RCC 7860 (cell line): ENCODE results near the gene MSMO1.
"Not testable (repeated sequence)": the region's sequence is repeated elsewhere in the genome, so short reads cannot be mapped to it uniquely, and the experiment has no call there.

ENCODE experiments used
- DNase-seq: peaks from one replicate; pipeline ENCODE4 v3.0.0-alpha.2; 2015; ENCODE audit warnings: low spot score
- FAIRE-seq: peaks from 2 replicates; lab custom pipeline; 2012; peaks lifted over from hg19 to GRCh38; lab: Jason Lieb, UNC

MSMO1 gene

DNA sequence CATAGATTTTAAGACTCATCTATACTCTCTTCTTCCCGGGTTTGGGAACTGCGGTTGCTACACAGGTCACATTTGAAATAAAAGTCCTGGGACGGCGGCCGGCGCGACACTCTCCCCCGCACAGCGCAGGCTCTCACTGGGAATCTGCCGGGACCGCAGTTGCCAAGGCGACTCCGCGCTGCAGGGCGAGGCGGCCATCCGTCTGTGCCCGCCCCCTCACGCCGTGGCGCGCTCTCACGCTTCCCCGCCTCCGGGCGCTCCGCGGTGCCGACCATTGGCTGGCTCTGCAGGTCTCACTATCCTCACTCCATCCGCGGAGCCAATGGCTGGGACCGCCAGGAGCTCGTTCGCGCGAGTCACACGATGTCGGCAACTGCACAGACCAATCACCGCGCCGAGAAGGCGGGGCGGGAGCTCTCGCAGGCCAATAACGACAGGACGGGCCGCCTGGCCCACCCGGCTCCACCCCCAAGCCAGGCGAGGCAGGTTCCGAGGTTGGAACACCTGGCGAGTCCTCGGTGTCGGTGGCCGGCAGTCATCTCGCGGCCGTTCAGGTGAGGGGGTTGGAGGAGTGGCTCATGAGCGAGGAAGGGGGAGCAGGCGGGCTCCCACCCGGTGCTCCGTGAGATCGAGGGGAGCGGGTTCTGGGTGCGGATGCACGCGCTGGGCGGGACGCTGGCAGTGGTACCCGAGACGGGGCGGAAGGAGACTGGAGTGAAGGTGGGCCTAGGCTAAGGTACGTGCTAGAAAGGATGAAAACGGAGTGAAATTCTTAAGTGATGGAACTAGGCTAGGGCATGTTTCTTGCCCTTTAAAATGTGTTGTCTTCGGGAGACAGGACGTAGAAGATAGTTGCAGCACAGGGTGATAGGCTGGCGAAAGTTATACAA lies at the start of gene MSMO1:
Gene MSMO1 (plus strand): TSS at position 459 of the 890 bp plus-strand sequence. CDS start 5,702 bp downstream, outside the sequence.
- peak; percentile 53 for FAIRE-seq

DNA sequence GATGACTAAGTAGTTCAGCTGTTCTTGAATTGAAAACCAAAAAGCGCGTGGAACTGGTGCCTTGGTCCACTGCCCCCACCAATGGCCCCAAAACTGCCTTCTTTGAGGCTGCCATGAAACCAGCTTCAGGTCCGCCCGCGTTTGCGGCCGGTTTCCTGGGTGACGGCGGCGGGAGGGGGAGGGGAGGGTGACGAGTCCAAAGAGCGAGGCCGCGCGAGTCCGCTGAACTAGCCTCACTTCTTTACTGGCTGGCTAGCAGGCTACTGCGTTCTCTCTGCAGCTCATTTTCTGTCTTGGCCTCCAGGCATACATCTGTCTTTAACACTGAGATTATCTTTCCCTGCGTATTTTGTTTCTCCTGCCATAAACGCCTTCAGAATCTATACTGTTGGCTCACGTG lies 47.9 kb upstream of the MSMO1 start:
- not testable (repeated sequence) for DNase-seq, FAIRE-seq

More for the DNA sequence above, at the start of gene MSMO1:
- DNase-seq: peak; percentile 94

DNA sequence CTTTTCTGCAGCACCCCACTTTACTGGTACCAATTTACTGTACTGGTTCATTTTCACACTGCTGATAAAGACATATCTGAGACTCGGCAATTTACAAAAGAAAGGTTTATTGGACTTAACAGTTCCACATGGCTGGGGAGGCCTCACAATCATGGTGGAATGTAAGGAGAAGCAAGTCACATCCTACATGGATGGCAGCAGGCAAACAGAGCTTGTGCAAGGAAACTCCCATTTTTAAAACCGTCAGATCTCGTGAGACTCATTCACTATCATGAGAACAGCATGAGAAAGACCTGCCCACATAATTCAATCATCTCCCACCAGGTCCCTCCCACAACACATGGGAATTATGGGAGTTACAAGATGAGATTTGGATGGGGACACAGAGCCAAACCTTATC lies 42.8 kb upstream of the MSMO1 start:
- not testable (repeated sequence) for FAIRE-seq, DNase-seq

DNA sequence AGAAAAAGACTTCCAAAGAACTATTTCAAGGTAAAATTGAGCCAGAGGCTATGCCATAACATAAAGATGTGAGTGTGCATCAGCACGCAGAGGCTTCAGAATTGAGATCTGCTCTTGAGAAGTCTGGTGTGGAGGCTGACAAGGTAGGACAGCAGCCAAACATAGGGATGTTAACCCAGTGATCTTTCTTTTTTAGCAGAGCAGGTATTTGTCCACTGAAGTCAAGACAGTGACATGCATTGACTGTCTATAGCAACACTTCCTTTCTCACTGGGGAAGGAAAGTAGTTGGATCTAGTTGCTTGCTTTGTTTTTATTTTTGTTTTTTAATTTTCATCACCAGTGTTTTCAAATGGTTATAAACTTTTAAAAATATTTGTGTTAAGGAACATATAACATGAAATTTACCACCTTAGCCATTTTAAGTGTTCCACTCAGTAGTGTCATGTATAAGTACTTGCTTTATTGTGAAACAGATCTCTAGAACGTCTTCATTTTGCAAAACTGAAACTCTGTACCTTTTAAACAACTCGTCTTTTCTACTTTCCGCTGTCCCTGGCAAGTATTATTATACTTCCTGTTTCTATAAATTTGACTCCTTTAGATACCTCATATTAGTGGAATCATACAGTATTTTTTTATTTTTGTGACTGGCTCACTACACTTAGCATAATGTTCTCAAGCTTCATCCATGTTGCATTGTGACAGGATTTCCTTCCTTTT lies 40.7 kb upstream of the MSMO1 start:
- DNase-seq, FAIRE-seq: not testable (repeated sequence)

DNA sequence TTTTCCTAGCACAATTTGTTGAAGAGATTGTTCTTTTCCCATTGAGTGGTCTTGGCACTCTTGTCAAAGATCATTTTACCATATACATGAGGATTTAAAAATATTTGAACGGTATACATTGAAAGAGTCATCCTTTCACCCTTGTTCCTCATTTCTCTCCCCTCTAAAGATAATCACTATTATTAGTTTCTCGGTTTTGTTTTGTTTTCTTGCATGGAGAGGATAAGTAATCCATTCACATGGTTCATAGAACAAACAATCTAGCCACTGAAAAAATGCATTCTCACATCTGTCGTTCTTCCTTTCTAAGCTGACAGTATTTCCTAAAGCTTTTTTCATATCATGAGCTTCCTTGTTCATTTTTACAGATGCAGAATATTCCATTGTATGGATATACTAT lies 39.2 kb upstream of the MSMO1 start:
- FAIRE-seq: no peak
- DNase-seq: no peak

DNA sequence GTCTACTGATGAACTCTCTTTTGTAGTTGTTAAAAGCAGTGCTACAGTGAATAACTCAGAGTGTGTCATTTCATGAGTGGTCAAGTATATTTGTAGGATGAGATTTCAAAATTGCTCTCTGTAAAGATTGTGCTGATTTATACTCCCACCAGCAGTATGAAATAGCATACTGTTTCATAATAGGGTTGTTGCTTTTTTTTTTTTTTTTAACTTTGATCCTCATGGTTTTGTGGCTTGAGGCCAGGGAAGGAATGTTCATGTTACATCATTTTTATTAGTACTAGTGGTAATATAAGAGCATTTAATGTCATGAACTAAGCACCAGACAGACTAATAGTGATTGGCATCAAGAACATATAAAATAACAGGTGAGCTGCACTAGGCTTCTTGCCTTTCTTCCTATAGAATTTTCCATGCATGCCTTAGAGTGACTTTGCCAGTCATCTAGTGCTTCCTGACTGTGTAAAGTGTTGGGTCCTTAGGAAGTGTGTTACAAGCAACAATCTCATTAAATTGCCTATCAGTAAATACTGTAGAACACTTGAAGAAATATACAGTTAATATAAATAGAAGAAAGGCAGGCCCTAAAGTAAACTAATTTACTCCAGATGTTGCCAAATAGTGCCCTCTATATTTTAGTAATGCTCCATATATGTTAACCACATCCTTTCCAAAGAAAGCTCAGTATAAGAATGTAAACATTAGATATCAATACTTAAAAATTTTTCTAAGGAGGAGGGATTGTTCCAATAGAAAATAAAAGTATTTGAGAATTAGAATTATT lies 38.6 kb upstream of the MSMO1 start:
- FAIRE-seq: no peak

DNA sequence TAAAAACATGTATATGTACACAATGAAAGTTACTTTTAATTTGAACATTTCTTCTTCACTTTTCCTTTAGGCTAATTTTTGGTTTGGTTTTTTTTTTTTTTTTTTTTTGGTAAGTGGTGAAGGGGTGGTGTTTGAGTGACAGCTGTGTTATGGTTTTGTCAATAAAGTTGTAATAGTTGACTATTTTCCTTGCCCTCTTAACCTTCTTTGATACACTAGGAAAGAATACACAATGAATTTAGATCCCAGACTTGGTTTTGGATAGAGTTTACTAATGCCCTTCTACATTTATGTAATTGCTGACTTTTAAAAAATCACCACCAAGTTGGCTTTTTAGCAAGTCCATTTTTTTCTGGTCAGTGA lies 38.1 kb upstream of the MSMO1 start:
- DNase-seq: no peak
- FAIRE-seq: no peak

More for the DNA sequence above, 38.6 kb upstream of the MSMO1 start:
- no peak for DNase-seq

DNA sequence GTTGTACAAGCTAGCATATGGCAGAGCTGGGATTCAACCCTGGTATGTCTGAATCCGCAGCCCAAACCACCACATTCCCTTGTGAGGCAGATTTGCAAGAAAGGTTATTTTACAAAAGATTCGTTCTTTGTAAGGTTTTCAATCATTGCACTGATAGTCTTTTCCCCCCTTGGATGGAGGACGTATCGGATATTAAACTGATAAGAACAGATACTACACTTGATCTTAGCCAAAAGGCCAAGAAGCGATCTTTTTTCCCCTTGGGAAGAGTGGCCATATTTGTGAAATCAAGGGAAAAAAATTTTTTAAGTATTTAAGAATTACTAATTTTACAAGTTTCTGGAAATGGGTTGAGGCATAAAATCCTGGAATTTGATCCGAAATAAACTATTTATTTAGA lies 34.4 kb upstream of the MSMO1 start:
- no peak for FAIRE-seq
- no peak for DNase-seq

DNA sequence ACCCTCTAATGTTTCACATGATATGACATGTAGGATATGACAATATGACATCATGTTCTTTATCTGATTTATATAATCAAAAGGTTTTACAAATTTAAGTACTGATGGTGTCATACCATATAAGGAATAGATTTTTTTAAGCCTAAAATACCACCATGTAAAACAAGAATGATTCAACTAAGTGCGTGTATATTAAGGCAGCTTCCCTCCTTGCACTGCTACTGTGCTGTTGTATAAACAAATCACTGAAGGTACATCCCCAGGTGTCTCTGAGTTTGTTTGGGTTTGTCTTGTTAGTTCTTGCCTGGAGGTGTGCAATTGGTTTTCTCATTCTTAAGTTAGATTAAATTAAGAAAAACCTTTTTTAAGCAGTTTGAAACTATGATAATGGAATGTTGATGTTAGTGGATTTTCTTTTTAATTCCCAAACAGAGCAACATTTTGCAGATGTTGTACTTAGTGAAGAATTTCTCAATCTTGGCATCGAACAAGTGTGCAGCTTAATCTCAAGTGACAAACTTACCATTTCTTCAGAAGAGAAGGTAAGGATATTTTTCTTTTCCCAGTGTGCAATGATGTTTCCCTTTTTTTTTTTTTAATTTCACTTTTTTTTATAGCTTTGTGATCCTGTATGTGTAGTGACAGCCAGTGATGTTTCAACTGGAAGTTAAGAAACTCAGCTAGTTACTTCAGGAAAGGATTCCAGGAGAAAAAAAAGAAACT lies 33.4 kb upstream of the MSMO1 start:
- FAIRE-seq: no peak
- DNase-seq: no peak

DNA sequence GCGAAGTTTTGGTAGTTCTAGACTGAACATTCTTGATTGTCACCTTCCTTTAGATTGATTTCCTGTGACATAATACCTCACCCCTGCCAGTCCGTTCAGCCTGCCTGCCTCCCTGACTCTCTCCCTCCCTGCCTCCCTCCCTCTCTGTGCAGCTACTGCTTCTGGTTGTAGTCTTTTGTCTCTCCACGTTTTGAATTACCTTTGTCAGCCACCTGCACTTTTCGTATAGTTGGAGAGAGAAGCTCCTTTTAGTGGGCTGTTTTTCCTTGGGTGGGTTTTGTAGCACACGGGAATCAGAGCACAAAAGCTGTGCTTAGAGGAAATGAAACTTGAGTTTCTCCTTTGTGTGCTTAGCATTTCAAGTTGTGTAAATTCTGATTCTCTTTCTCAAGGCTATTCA lies 32.6 kb upstream of the MSMO1 start:
- no peak for DNase-seq
- no peak for FAIRE-seq

DNA sequence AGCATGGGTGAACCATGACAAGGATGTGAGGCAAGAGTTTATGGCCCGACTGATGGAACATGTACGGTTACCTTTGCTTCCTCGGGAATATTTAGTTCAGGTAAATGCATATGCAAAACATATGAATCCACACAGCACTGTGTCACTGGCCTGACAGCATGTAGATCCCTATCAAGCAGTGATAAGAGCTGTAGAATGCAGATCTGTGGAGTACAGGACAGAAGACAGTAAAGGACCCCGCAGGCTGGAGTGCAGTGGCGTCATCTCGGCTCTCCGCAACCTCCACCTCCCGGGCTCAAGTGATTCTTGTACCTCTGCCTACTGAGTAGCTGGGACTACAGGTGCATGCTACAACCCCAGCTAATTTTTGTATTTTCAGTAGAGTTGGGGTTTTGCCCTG lies 29.8 kb upstream of the MSMO1 start:
- FAIRE-seq (no peak), DNase-seq (no peak)

DNA sequence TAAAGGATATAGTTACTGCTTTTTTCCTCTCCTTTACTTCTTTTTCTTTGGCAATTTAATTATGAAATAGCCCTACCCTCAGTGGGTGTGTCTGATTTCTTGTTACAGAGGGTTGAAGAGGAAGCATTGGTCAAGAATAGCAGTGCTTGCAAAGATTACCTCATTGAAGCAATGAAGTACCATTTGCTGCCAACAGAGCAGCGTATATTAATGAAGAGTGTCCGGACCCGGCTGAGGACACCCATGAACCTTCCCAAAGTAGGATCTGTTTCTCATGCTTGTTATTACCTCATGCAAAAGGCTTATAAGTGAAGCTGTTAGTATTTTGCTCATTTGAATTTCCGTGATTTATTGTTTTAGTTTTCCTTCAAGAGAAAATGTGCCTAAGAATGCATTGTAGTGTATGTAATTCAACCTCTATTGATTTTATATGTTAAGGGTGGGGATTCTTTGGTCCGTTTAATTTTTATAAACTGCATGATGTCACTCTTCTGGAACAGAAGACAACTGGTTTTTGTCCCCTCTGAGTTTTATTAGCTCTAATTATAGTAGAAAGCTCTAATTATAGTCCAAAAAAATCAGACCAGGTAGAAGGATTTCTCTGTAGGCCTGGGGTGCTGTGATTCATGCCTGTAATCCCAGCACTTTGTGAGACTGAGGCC lies 27.9 kb upstream of the MSMO1 start:
- DNase-seq (no peak), FAIRE-seq (no peak)

DNA sequence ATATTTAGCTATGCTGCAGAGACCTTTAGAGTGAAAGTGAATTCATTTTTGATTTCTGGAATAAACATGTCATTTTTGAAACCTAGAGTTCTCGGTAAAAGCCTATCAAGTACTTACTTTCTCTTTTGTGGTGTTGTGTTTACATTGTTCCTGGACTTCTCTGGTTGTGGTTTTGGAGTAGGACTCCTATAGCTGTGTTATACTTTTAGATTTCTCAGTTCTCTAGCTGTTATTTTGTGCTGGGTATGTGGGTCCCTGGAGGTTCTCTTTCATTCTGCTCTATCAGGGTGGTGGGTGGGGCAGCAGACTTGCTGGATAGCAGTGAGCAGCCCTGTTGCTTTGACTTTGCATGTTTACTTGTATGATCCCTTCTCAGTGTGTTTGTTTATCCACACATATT lies 25.6 kb upstream of the MSMO1 start:
- DNase-seq (no peak), FAIRE-seq (no peak)

DNA sequence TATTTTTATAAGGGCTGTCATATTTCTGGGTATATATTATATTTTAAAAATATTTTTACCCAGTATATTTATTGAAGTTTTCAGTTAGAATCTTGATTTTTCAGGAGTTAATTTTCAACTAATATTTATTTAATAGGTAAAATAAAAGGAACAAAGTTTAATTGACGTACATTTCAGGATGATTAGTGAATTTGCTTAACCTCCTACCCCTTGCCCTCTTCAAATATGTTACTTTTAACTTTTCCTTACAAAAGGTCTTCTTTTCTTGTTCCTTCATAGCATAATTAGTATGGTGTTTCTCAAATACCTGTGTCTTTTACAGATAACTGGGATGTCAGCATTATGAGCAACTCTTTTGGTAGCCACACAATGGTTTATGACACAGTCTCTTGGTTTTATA lies 24.8 kb upstream of the MSMO1 start:
- DNase-seq (no peak), FAIRE-seq (no peak)

DNA sequence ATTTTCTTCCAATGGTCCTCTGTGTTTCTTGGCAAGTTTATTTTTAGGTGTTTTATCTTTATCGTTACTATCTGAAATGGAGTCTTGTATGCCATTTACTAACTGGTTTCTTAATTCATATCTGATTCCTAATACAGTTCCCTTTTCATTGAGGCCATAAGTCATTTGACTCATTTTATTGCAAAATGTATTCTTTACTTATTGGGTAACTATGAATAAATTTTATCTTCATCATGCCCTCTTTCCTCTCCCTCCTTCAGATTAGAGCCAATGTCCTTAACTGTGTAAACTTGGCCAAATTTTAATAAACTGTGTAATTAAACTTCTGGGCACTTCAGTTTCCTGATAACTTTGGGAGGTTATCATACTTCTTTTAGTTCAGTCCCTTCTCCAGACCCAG lies 19.3 kb upstream of the MSMO1 start:
- no peak for FAIRE-seq
- no peak for DNase-seq

DNA sequence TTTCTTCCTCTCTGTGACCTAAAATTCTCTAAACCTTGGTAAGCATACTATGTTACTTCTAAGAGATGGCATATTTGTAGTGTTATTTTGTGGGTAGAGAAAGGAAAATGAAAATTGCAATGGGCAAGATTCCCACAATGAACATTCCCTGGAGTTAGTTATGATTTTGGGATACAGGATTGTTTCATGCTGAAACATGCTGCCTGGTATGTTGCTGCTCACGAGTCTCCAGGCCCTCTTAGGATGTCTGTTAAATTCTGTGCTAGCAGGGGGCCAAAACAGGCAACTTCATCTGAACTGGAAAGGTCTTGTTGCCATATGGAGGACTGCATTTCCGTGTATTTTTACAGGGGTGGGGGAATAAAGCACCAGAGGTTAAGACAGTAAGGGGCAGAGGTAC lies 18.9 kb upstream of the MSMO1 start:
- DNase-seq (no peak), FAIRE-seq (no peak)

DNA sequence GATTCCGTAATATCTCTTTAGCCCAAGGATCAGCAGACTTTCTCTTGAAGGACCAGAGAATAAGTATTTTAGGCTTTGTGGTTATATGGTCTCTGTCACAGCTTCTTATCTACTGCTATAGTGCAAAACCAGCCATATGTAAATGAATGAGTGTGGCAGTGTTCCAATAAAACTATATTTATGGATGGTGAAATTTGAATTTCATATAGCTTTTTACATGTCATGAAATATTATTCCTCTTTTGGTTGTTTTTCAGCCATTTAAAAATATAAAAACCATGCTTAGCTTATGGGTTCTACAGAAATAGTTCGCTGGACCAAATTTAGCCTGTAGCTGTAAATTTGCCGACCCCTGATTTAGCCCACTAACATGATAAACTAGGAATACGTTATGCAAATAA lies 18.0 kb upstream of the MSMO1 start:
- FAIRE-seq: no peak
- no peak for DNase-seq

DNA sequence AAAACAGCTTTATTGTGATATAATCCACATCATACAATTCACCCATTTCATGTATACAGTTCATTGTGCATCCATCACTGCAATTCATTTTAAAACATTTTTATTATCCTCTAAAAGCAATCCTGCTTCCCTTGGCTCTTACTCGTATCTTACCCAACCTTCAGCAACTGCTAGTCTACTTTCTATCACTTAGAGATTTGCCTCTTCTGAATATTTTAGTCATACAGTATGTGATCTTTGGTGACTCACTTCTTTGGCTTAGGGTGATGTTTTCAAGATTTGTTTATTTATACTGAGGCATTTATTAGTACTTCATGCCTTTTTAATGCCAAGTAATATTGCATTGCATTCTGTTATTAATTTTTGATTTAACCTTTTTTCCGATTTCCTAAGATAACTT lies 15.0 kb upstream of the MSMO1 start:
- no peak for DNase-seq
- no peak for FAIRE-seq

DNA sequence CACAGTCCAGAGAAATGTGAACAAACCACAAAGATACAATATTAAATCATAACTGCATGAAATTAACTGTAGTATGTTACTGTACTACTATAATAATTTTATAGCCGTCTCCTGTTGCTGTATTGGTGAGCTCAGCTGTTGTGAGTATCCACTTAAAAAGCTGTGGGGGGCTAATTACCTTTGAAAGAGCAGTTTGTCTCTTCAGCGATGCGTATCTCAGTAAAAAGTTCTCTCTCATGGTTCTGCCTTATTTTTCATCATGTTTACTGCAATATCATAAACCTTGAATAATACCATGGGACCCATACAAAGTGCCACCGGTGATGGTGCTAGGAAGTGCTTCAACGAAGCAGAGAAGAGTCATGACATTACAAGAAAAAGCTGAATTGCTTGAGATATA lies 8.4 kb upstream of the MSMO1 start:
- DNase-seq (no peak), FAIRE-seq (no peak)

DNA sequence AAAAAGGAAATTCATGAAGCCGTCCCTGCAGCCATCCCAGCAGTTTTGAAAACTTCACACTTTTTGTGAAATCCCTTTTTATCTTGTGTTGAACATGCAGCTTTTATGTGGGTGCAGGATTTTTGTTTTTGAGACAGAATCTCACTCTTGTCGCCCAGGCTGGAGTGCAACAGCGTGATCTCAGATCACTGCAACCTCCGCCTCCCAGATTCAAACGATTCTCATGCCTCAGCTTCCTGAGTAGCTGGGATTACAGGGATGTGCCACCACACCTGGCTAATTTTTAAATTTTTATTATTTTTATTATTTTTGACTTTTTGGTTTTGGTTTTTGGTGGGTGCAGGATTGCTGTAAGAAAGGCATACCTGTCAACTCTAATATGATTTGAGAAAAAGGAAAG lies 8.0 kb upstream of the MSMO1 start:
- FAIRE-seq (no peak), DNase-seq (no peak)
